IMR-90 (cell line): Measurements from ENCODE around the gene ADH6. TPM values are rescaled to one million over a fixed set of nuclear protein-coding genes. Genes with fewer than 3 reads are reported as not detected.

Source experiments
- ATAC-seq: fragments of 200-7000 bp; cut with Tn5 transposase; 2 replicates; pipeline ENCODE4 v1.9.1; 2020; ENCODE audit warnings: low read depth, mild to moderate bottlenecking, moderate library complexity
- BruUV-seq: library from RNA; stranded (reverse); fragments of 400-500 nt; replicated peaks from 2 replicates; lab custom pipeline; 2021; lab: Mats Ljungman, UMichigan
- CTCF ChIA-PET: fragments of 300-600 bp; formaldehyde crosslinking; extraction: SDS; loops from one replicate; lab custom pipeline; 2021; ENCODE audit warnings: antibody characterized with exemption; lab: Yijun Ruan, JAX
- POLR2A ChIA-PET: fragments of 300-600 bp; sonication (Branson Sonifier 250); formaldehyde crosslinking; loops from one replicate; lab custom pipeline; 2022; ENCODE audit warnings: antibody characterized with exemption; ENCODE audit not compliant: unreplicated experiment; lab: Charles Lee
- DNase-seq: peaks from one replicate; pipeline ENCODE4 v3.0.0; 2013
- H2AFZ ChIP-seq: replicated peaks from 2 replicates; pipeline ENCODE3; 2013; ENCODE audit warnings: low read length, mild to moderate bottlenecking; ENCODE audit not compliant: poor library complexity
- H2AK5ac ChIP-seq: 2 replicates; pipeline ENCODE4 v1.6.1; 2013; ENCODE audit warnings: low read depth, low read length, inconsistent platforms
- H2AK9ac ChIP-seq: replicated peaks from 2 replicates; pipeline ENCODE3; 2013; ENCODE audit warnings: mild to moderate bottlenecking, low read depth, low read length, moderate library complexity; ENCODE audit not compliant: poor library complexity
- H2BK120ac ChIP-seq: 2 replicates; pipeline ENCODE4 v1.6.1; 2013; ENCODE audit warnings: low read depth, low read length, inconsistent platforms
- H2BK15ac ChIP-seq: 3 replicates; pipeline ENCODE4 v1.6.1; 2013; ENCODE audit warnings: low read depth, low read length, inconsistent platforms
- H2BK20ac ChIP-seq: 2 replicates; pipeline ENCODE4 v1.6.1; 2013; ENCODE audit warnings: low read depth, mild to moderate bottlenecking, inconsistent platforms, low read length, moderate library complexity
- H2BK5ac ChIP-seq: 2 replicates; pipeline ENCODE4 v1.6.1; 2013; ENCODE audit warnings: mild to moderate bottlenecking, low read depth, low read length, inconsistent platforms; ENCODE audit not compliant: poor library complexity, severe bottlenecking
- H3K14ac ChIP-seq: replicated peaks from 2 replicates; pipeline ENCODE4 v1.6.1; 2013; ENCODE audit warnings: low read depth, low read length, inconsistent platforms
- H3K18ac ChIP-seq: 2 replicates; pipeline ENCODE4 v1.6.1; 2013; ENCODE audit warnings: low read depth, low read length, control low read depth
- H3K23ac ChIP-seq: 2 replicates; pipeline ENCODE4 v1.6.1; 2013; ENCODE audit warnings: low read depth, low read length, inconsistent platforms
- H3K27ac ChIP-seq: 2 replicates; pipeline ENCODE4 v1.5.1; 2013; ENCODE audit warnings: mild to moderate bottlenecking, control low read depth, low read length; ENCODE audit not compliant: insufficient read depth
- H3K27me3 ChIP-seq: 2 replicates; pipeline ENCODE4 v1.6.1; 2013; ENCODE audit warnings: low read length; ENCODE audit not compliant: control insufficient read depth, insufficient read depth
- H3K36me3 ChIP-seq: 2 replicates; pipeline ENCODE4 v1.6.1; 2013; ENCODE audit warnings: low read length, mixed read lengths; ENCODE audit not compliant: control insufficient read depth, insufficient read depth
- H3K4ac ChIP-seq: 2 replicates; pipeline ENCODE4 v1.6.1; 2013; ENCODE audit warnings: low read depth, low read length, inconsistent platforms
- H3K4me1 ChIP-seq: 2 replicates; pipeline ENCODE4 v1.6.1; 2013; ENCODE audit warnings: low read length, mixed read lengths; ENCODE audit not compliant: control insufficient read depth, insufficient read depth
- H3K4me2 ChIP-seq: 2 replicates; pipeline ENCODE4 v1.6.1; 2013; ENCODE audit warnings: low read depth, mild to moderate bottlenecking, control low read depth, low read length, moderate library complexity
- H3K4me3 ChIP-seq: 2 replicates; pipeline ENCODE4 v1.5.1; 2013; ENCODE audit warnings: low read depth, mild to moderate bottlenecking, control low read depth, low read length, moderate library complexity; ENCODE audit not compliant: insufficient read depth
- H3K56ac ChIP-seq: 2 replicates; pipeline ENCODE4 v1.6.1; 2013; ENCODE audit warnings: low read length, inconsistent platforms; ENCODE audit not compliant: insufficient read depth; ENCODE audit errors: extremely low read depth
- H3K79me1 ChIP-seq, 2 experiments: 2 replicates each; pipeline ENCODE4 v1.6.1; 2013; ENCODE audit warnings: low read length in 2 of 2, inconsistent platforms in 1 of 2, low read depth in 1 of 2
- H3K9ac ChIP-seq: 2 replicates; pipeline ENCODE4 v1.6.1; 2013; ENCODE audit warnings: low read depth, low read length, control low read depth
- H3K9me1 ChIP-seq: 2 replicates; pipeline ENCODE4 v1.6.1; 2013; ENCODE audit warnings: low read length, inconsistent platforms; ENCODE audit not compliant: insufficient read depth
- H3K9me3 ChIP-seq: 2 replicates; pipeline ENCODE4 v1.6.1; 2013; ENCODE audit warnings: low read length; ENCODE audit not compliant: control insufficient read depth, insufficient read depth
- H4K20me1 ChIP-seq: 2 replicates; pipeline ENCODE4 v1.6.1; 2013; ENCODE audit warnings: low read length, inconsistent platforms; ENCODE audit not compliant: insufficient read depth
- H4K5ac ChIP-seq: 2 replicates; pipeline ENCODE4 v1.6.1; 2013; ENCODE audit warnings: mild to moderate bottlenecking, low read depth, low read length, control low read depth
- H4K8ac ChIP-seq, 2 experiments: 2 replicates each; pipeline ENCODE4 v1.6.1; 2013; ENCODE audit warnings: low read depth in 2 of 2, low read length in 2 of 2, control low read depth in 1 of 2, inconsistent platforms in 1 of 2
- H4K91ac ChIP-seq: 2 replicates; pipeline ENCODE4 v1.6.1; 2013; ENCODE audit warnings: low read depth, low read length, inconsistent platforms; ENCODE audit not compliant: insufficient read depth
- CTCF ChIP-seq: conservative IDR thresholded peaks from 2 replicates; pipeline ENCODE4 v1.5.1; 2012; ENCODE audit warnings: mild to moderate bottlenecking, low read depth, low read length, improper control_type of control experiment
- FOS ChIP-seq: fragments of 150-350 bp; IDR thresholded peaks from 2 replicates; pipeline ENCODE4 v1.6.1; 2016; ENCODE audit warnings: low read depth, low read length
- MAFK ChIP-seq: IDR thresholded peaks from 2 replicates; pipeline ENCODE4 v1.6.1; 2012; ENCODE audit warnings: low read depth, low read length, improper control_type of control experiment
- MAZ ChIP-seq: IDR thresholded peaks from 2 replicates; pipeline ENCODE4 v1.6.1; 2012; ENCODE audit warnings: low read depth, mild to moderate bottlenecking, low read length, improper control_type of control experiment, moderate library complexity, borderline replicate concordance
- RFX5 ChIP-seq: IDR thresholded peaks from 2 replicates; pipeline ENCODE4 v1.8.0; 2012; ENCODE audit warnings: low read depth, mild to moderate bottlenecking, low read length, moderate library complexity
- SMC3 ChIP-seq: fragments of 150-350 bp; IDR thresholded peaks from 2 replicates; pipeline ENCODE4 v1.6.1; 2016; ENCODE audit warnings: low read depth, mild to moderate bottlenecking, antibody characterized with exemption, low read length, moderate library complexity
- USF2 ChIP-seq: fragments of 150-350 bp; IDR thresholded peaks from 2 replicates; pipeline ENCODE4 v1.6.1; 2017; ENCODE audit warnings: mild to moderate bottlenecking, antibody characterized with exemption, low read length, low read depth
- WGBS, 2 experiments: methylation state at CpG; one replicate each; pipeline versions ENCODE4 v1.1.5 to v1.1.7; 2013; ENCODE audit warnings: missing lambda C conversion rate in 2 of 2; ENCODE audit not compliant: insufficient read length in 1 of 2; ENCODE audit errors: extremely low coverage in 2 of 2; 5-methylcytosine and 5-hydroxymethylcytosine counted together
- dilution Hi-C: fragments of 300-500 bp; cut with HindIII; formaldehyde crosslinking; loops from one replicate; pipeline ENCODE4 v1.14.3; 2018; ENCODE audit warnings: low sequenced_read_pairs; ENCODE audit not compliant: unreplicated experiment
- in situ Hi-C: fragments of 300-500 bp; cut with MboI; formaldehyde crosslinking; loops from 3 replicates; pipeline ENCODE4 v1.14.3; 2019; ENCODE audit warnings: low sequenced_read_pairs, inconsistent platforms, mixed read lengths
- intact Hi-C: fragments of 100-400 bp; cut with micrococcal nuclease; formaldehyde crosslinking; loops from 2 replicates; pipeline ENCODE4 v1.10.0; 2022
- polyA plus RNA-seq, 3 experiments: library from polyadenylated mRNA; depleted of rRNA; stranded (reverse); fragments of >200 nt; gene quantifications; 2 replicates each; pipeline ENCODE4 v1.2.3, GENCODE V29; 2012; ENCODE audit warnings: low replicate concordance in 1 of 3
- total RNA-seq: library from RNA; depleted of rRNA; stranded (reverse); fragments of >200 nt; gene quantifications from 2 replicates; pipeline ENCODE4 v1.2.3, GENCODE V29; 2012

The ADH6 gene
- total and polyA plus RNA-seq, 2 of the 4 experiments (the other 2 are of a cell fraction): not detected

GRCh38 chr4:99165978-99166377 is 53.1 kb downstream of the ADH6 start:
- ATAC-seq: no peak

More at GRCh38 chr4:99165978-99166377, 53.1 kb downstream of the ADH6 start:
- no peaks in the 10 kb centered on the region for H4K20me1 ChIP-seq
- dilution Hi-C loops (no loop called here), intact Hi-C loops (no loop called here), in situ Hi-C loops (no loop called here)
- no peaks in the 10 kb centered on the region for H3K9me3 ChIP-seq
- ChIA-PET POLR2A (no interaction called here), CTCF (no interaction called here)
- H4K91ac ChIP-seq: no peak overlapping the region
- H3K27ac ChIP-seq: no peak overlapping the region
- no CpG with 5 or more reads among the region's 1 CpG for WGBS, 2 experiments
- H3K4me3 ChIP-seq: no peak overlapping the region
- H3K18ac ChIP-seq: no peak overlapping the region
- H3K79me1 ChIP-seq: no peaks in the 10 kb centered on the region
- no peak overlapping the region for H4K5ac ChIP-seq
- H3K4me2 ChIP-seq: no peak overlapping the region
- H2AK5ac ChIP-seq: no peak overlapping the region
- no peaks in the 10 kb centered on the region for H3K27me3 ChIP-seq
- H2AK9ac ChIP-seq: no peak overlapping the region
- H2BK15ac ChIP-seq: no peak overlapping the region
- peaks cover 3% of the 10 kb centered on the region; the same call in 1 of the 2 replicates for H3K9me1 ChIP-seq
- H3K4me1 ChIP-seq: no peaks in the 10 kb centered on the region
- H3K23ac ChIP-seq: no peak overlapping the region
- no peak overlapping the region for H2BK120ac ChIP-seq
- H3K56ac ChIP-seq: no peak overlapping the region
- no peak overlapping the region for H2BK20ac ChIP-seq
- no peak overlapping the region for H3K4ac ChIP-seq
- H3K36me3 ChIP-seq: no peaks in the 10 kb centered on the region
- H2AFZ ChIP-seq: no peak overlapping the region
- no TSS peak for BruUV-seq
- H4K8ac ChIP-seq: no peak overlapping the region
- no peak overlapping the region for H3K14ac ChIP-seq
- no peak for DNase-seq
- no peak overlapping the region for H2BK5ac ChIP-seq
- H3K9ac ChIP-seq: no peak overlapping the region
- TF ChIP-seq SMC3 (no peak), CTCF (no peak), MAZ (no peak), USF2 (no peak), MAFK (no peak), FOS (no peak), RFX5 (no peak)
